HL-60 (cell line): Measurements from ENCODE around the gene DDRGK1.
A peak's percentile ranks its signal among the peaks of the same experiment; 100 is the strongest.
"Not testable (repeated sequence)": the region's sequence is repeated elsewhere in the genome, so short reads cannot be mapped to it uniquely, and the experiment has no call there.

ENCODE experiments used
- DNase-seq, 2 experiments: peaks; one replicate each; pipeline ENCODE4 v3.0.0-alpha.2; 2010 to 2020; ENCODE audit warnings: low read depth in 1 of 2, low spot score in 1 of 2
- H3K27ac ChIP-seq: fragments of 250-450 bp; sonication (Bioruptor Pico); replicated peaks from 2 replicates; pipeline ENCODE4 v1.5.1; 2020; ENCODE audit warnings: mild to moderate bottlenecking, moderate library complexity
- H3K27me3 ChIP-seq: fragments of 250-450 bp; sonication (Bioruptor Pico); 2 replicates; pipeline ENCODE4 v1.5.1; 2021; ENCODE audit warnings: mild to moderate bottlenecking, moderate library complexity; ENCODE audit not compliant: insufficient read depth, poor library complexity, severe bottlenecking
- H3K4me3 ChIP-seq: replicated peaks from 2 replicates; pipeline ENCODE4 v1.5.1; 2011; ENCODE audit warnings: mild to moderate bottlenecking, control low read depth, low read length; ENCODE audit not compliant: insufficient read depth
- CTCF ChIP-seq: IDR thresholded peaks from one replicate; pipeline ENCODE4 v1.5.1; 2011; ENCODE audit warnings: low read length, control low read depth, inconsistent platforms; ENCODE audit not compliant: insufficient read depth
- GABPA ChIP-seq: IDR thresholded peaks from 2 replicates; pipeline ENCODE4 v1.6.1; 2012; ENCODE audit warnings: low read depth
- POLR2AphosphoS5 ChIP-seq: IDR thresholded peaks from 2 replicates; pipeline ENCODE4 v1.6.1; 2012; ENCODE audit warnings: low read depth
- SPI1 ChIP-seq: IDR thresholded peaks from 2 replicates; pipeline ENCODE4 v1.6.1; 2012; ENCODE audit warnings: low read depth, mild to moderate bottlenecking, borderline replicate concordance
- TF ChIP-seq, protein P1 (sequence below): IDR thresholded peaks from 2 replicates; pipeline ENCODE4 v1.6.1; 2012; ENCODE audit warnings: low read depth; ENCODE audit not compliant: insufficient replicate concordance

The DDRGK1 gene

GRCh38 chr20:3221398-3222226 is 17.1 kb upstream of the DDRGK1 start:
- no peak for TF ChIP-seq SPI1
- TF ChIP-seq CTCF = no peak
- TF ChIP-seq, protein P1, sequence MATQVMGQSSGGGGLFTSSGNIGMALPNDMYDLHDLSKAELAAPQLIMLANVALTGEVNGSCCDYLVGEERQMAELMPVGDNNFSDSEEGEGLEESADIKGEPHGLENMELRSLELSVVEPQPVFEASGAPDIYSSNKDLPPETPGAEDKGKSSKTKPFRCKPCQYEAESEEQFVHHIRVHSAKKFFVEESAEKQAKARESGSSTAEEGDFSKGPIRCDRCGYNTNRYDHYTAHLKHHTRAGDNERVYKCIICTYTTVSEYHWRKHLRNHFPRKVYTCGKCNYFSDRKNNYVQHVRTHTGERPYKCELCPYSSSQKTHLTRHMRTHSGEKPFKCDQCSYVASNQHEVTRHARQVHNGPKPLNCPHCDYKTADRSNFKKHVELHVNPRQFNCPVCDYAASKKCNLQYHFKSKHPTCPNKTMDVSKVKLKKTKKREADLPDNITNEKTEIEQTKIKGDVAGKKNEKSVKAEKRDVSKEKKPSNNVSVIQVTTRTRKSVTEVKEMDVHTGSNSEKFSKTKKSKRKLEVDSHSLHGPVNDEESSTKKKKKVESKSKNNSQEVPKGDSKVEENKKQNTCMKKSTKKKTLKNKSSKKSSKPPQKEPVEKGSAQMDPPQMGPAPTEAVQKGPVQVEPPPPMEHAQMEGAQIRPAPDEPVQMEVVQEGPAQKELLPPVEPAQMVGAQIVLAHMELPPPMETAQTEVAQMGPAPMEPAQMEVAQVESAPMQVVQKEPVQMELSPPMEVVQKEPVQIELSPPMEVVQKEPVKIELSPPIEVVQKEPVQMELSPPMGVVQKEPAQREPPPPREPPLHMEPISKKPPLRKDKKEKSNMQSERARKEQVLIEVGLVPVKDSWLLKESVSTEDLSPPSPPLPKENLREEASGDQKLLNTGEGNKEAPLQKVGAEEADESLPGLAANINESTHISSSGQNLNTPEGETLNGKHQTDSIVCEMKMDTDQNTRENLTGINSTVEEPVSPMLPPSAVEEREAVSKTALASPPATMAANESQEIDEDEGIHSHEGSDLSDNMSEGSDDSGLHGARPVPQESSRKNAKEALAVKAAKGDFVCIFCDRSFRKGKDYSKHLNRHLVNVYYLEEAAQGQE = no peak
- TF ChIP-seq POLR2AphosphoS5 = no peak
- TF ChIP-seq GABPA = no peak

GRCh38 chr20:3218307-3218988 is 14.0 kb upstream of the DDRGK1 start:
- Histone ChIP-seq H3K27ac (no peak overlapping the region), H3K27me3 (no peaks in the 10 kb centered on the region), H3K4me3 (no peak overlapping the region)
- TF ChIP-seq CTCF (peak; percentile 56), POLR2AphosphoS5 (peak; percentile 18; the same call in 1 of the 2 replicates), SPI1 (no peak), GABPA (no peak)
- TF ChIP-seq, protein P1 = no peak
- DNase-seq = peak in 1 of 2 experiments; percentile 67

More at GRCh38 chr20:3221398-3222226, 17.1 kb upstream of the DDRGK1 start:
- Histone ChIP-seq H3K27ac (no peak overlapping the region), H3K4me3 (no peak overlapping the region), H3K27me3 (no peaks in the 10 kb centered on the region)
- DNase-seq = no peak

- DNase-seq, H3K4me3 ChIP-seq: not testable (repeated sequence)
Measured at GRCh38 chr20:3215359-3215917, 11.0 kb upstream of the DDRGK1 start.

GRCh38 chr20:3213226-3213625 is 8.7 kb upstream of the DDRGK1 start:
- TF ChIP-seq, protein P1 = no peak
- TF ChIP-seq SPI1 = no peak
- TF ChIP-seq CTCF = no peak
- no peak for TF ChIP-seq GABPA
- no peak for TF ChIP-seq POLR2AphosphoS5
- Histone ChIP-seq H3K27me3 (no peaks in the 10 kb centered on the region), H3K27ac (no peak overlapping the region), H3K4me3 (no peak overlapping the region)
- DNase-seq = no peak

More at GRCh38 chr20:3215359-3215917, 11.0 kb upstream of the DDRGK1 start:
- H3K27ac ChIP-seq, H3K27me3 ChIP-seq: not testable (repeated sequence)
